Stimulated activated CD4-positive, alpha-beta T cell treated with anti-CD3 and anti-CD28 coated beads, Interleukin-1b, Interleukin-23, amount 100 ng/mL, for 1 hour (primary cell): ENCODE results near the gene FAM72C.
"Not testable (repeated sequence)": the region's sequence is repeated elsewhere in the genome, so short reads cannot be mapped to it uniquely, and the experiment has no call there.

ENCODE experiments used
- DNase-seq, 2 donors: peaks; one replicate each; pipeline ENCODE4 v3.0.0-alpha.2; 2020; ENCODE audit warnings: low read depth in 2 of 2

Gene FAM72C

DNA sequence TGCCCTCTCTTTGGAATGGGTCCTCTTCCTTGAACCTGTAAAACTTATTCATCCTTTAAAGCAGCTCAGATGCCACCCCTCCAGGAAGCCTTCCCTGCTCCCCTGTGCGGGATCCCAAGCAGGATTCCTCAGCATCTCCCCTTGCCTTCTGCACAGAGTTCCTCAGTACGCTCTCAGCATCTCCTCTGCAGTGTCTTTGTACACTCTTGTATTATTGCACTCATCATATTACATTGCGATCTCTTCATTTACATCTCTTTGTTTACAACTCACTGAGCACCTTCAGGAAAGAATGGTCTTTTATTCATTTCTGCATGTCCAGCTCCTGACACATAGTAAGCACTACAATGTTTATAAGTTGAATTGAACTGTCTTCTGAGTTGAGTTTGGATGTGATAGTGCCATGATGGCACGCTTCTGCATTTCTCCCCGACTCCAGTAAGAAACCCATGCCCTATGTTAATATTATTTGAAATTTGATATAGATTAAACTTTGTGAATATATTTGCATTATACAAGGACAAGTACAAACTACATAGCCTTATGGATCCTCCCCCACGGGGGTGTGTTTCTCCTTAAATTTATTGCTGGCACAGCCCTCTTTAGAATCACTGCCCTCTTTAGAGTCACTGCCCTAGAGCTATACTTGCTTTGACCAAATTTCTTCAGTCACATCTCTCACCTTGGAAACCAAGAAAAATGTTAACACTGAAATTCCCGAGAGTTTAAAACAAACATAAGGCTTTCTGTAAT lies 13.1 kb upstream of the FAM72C start:
- DNase-seq: not testable (repeated sequence)

DNA sequence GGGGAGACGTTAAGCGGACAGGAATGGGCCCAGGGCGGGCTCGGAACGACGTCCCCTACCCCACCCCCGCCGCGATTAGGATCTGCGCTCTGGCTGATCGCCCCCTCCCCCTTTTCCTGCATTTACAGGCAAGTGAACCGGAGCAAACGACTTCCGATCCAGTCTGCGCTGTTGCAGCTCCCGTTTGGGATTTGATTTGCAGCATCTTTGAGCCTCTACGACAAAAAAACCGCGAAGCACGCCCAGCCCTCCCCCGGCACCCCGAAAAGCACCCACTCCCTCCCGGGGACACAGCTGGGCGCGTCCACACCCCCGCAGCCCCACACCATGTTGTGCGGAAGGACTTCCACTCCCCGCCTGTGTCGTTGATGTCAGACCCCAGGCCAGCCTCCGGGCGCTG lies 2.6 kb upstream of the FAM72C start:
- DNase-seq: not testable (repeated sequence)

DNA sequence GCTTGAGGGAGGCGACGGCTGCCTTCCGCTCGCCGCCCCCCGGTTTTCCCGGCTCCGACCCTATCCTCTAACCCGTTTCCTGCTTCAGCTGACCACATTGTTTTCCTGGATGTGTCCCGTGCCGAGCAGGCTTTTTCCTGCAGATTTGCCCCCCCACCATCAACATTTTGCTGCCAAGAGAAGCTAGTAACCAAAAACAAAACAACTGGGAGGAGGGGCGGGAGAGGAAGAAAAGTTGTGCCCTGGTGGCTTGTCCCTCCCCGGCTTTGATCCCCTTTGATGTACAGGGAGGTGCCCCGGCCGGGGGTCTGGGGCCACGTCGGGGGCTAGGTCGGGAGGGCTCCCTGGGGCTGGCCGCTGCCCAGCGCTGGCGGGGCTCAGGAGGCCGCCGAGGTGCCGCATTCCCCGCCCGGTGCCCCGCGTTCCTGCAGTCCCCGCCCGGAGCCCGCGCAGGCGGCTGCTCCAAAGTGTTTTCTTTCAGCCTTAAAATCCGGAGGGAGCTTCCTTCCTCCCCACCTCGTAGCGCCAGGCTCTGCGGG lies 2.2 kb upstream of the FAM72C start:
- DNase-seq: not testable (repeated sequence)

DNA sequence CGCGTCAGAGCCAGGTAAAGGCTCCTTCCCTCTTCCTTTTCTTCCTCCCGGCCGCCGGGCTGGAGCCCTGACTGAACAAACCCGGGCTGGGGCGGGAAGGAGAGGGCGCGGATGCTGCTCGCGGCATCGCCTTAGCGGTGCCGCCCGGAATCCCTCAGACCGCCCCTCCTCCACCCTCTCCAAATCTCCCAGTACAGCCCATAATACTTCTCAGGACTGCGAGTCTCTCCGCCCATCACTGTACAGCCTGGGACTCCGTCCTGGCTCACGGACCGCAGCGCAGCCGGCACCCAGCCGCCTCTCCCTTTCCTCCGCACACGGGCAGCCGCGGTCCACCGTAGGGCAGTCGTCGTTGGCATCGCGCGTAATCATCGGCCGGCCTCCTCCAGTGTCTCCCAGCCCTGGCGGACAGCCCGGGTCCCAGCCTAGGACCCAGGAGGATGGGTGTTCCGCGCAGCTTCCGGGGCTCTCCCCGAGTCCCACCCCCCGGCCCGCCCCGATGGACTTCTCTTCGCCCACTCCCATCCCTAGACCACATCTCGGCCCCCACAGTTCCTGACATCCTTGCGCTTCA lies 1.1 kb upstream of the FAM72C start:
- not testable (repeated sequence) for DNase-seq

DNA sequence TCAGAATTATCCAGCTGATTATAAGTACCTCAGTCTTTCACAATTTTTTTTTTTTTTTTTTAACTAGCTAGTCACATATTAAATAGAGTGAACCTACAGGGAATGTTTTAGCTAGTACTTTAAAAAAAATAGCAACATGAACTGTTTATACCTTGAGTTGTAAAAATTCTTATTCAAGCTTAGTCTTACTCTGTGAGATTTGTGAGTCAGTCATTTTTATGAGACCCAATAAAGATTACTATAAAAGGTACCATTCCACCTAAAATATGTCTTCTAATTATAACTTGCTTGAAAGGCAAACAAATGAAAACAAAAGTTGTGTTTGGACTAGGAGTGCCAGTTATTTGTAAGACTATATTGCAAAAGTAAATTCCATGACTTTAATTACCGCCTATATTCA lies 5.9 kb downstream of the FAM72C start:
- DNase-seq: not testable (repeated sequence)

DNA sequence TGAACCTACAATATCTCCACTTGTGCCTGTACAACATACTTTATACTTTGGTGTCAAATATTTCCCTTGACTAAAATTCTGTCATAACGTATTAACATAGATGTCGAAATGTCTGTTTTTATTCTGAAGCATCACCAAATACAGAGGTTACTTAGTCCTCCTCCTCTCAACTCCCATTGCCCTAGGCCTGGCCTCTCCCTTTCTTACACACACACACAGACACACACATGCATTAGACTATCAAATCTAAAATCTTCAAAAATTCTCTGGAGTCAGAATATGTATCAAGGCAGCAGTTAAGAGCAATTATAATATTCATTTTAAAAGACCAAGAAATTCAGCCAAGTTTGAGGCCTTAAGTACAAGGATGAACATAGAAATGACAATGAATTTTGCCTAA lies 7.5 kb downstream of the FAM72C start:
- not testable (repeated sequence) for DNase-seq

DNA sequence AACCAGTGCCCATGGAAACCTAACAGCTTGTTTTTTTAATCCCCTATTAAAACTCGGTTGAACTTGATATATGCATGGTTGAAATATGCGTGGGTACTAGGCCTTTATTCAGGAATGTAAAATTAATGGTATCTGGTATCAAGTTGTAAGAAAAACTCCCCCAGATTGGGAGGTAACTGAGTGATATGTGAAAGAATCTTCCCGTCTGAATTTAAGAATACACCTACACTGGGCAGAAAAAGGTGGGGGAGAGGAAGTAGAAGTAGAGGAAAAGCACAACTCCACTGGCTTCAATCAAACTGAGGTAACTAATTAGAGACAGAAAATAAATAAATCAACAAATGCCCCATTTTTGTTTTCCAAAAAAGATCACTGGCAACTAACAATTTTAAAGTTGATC lies 15.9 kb downstream of the FAM72C start:
- not testable (repeated sequence) for DNase-seq

DNA sequence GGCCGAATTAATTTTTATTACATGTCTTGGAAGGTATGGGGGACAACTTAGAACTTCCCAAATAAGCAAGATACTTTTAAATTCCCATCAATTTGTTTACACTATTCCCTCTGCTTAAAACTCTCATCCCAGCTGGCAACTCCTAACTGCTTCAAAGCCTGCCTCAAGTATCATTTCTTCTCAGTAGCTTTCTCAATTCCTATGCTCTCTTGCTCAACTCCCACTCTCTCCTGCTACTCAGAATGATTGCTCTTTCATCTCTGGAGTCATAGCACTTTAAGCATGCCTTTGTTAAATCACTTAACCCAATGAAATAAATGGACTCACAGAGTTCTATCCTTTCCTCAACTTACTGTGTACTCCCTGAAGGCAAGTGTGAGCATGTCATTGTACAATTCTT lies 18.9 kb downstream of the FAM72C start:
- not testable (repeated sequence) for DNase-seq

DNA sequence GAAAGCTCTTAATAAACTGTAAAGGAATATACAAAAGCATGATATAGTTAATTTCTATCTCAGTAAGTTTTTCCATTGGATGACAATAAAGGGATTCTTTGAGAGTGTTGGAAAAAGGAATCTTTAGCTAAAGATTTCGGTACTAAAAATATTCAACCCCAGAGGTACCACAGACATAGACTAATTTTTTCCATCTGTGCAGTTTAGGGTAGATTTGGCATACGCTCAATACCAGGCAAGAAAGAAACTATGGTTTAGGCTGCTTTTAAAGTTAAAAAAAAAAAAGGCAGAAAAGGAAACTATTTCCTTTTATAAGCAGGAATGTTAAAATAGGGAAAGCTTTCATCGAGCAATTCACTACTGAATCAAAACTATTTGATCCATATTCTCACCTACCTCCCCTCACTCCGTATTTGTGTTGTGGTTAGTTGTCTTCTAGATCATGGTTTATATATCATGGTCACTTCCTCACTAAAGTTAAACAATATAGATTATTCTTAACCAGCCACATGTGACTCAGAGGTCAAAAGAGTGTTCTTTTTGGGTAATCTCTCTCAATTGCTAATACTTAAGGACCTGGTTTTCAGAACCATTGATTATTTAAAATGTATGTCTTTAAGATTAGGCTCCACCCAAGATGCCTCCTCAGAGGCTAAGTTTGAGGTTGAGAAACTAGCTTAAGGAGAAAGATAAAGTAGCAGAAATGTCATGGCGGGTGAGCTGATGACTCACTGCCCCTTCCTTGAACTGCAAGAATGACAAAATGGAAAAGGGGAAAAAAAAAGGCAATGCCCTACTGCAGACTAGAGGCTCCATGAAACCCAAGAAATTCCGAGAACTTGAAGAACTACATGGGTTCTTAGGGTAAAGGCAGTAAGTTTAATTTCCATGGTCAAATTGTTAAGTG lies 20.0 kb downstream of the FAM72C start:
- not testable (repeated sequence) for DNase-seq

DNA sequence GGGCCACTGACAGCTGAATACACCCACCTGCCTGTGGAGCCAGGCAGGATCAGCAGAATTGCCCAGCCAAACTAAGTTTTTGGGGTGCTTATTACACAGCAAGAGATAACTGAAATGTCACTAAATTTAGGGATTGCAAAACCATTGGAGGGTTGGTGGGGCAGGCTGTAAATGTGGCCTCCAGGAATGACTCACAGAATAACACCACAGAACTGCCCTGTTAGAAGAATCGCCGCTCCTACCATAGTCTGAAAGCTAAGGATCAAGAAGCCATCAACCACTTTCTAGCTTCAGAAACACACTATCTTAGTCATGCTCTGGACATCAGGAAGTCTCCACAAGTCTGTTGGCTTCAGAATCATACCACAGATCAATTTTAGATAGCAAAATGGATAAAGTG lies 24.0 kb downstream of the FAM72C start:
- DNase-seq: not testable (repeated sequence)

DNA sequence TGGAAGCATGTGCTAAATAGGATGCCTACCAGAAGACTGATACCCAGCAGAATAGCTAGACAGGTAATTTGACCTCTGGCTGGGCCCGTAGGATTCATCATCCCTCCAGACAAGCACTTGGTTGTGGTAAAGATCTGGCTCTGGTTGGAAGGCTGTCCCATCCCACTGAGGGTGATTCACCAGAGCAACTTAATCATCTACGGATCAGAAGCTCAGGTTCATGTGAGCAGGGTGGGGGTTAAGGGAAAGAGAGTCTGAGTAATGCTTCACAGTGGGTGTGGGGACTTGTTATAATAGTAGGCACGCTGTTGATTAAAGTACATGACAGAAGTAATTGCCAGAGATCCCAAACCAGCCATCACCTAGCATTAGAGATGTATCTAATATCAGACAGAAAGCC lies 26.5 kb downstream of the FAM72C start:
- DNase-seq: not testable (repeated sequence)

DNA sequence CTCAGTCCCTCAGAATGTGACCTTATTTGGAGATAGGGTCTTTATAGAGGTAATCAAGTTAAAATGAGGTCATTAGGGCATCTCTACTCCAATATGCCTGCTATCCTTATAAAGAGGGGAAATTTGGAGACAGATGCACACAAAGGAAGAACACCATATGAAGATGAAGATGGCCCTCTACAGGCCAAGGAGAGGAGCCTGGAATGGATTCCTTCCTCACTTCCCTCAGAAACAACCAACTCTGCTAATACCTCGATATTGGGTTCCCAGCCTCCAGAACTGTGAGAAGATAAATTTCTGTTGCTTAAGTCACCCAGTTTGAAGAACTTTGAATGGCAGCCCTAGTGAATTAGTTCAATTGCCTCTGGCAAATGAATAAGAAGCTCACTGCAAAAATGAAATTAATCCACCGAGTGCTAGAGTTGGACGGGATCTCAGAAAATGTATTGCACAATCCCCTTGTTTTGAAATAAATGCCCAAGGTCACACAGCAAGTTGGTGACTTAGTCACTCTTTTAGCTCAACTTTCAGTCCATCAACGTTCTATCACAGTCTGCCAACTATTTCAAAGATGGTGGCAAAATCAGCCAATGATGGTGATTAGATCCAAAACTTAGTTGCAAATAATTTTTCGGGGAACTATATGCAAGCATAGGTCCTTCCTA lies 27.1 kb downstream of the FAM72C start:
- not testable (repeated sequence) for DNase-seq

DNA sequence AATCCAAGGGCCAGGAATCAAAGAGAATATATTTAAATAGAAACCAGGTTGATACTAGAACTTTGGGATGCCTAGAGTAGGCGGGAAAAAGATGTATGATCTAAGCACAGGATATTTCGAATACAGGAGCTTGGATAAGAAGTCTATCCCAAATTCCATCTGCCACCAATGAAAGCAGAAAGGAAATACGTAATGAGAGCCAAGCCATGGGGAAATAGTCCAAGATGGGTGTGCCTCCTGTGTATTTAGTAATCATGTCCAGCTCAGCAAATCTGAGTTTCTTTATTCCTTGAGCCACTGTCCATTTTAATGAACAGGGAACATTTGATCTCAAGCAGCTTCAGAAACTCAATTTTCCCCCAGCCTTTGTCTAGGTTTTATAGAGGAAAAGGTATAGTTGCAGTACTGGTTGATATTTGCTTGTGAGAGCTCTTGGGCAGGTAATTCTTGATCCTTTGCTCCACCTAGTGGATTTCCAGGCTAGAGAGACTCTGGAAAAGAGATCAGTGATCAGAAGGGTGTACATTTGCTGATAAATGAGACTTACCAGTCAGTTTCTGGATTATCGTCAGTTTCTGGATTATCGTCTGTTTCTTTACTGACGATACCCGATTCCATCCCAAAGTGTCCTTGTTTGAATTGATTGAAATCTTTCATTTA lies 28.3 kb downstream of the FAM72C start:
- DNase-seq: not testable (repeated sequence)

DNA sequence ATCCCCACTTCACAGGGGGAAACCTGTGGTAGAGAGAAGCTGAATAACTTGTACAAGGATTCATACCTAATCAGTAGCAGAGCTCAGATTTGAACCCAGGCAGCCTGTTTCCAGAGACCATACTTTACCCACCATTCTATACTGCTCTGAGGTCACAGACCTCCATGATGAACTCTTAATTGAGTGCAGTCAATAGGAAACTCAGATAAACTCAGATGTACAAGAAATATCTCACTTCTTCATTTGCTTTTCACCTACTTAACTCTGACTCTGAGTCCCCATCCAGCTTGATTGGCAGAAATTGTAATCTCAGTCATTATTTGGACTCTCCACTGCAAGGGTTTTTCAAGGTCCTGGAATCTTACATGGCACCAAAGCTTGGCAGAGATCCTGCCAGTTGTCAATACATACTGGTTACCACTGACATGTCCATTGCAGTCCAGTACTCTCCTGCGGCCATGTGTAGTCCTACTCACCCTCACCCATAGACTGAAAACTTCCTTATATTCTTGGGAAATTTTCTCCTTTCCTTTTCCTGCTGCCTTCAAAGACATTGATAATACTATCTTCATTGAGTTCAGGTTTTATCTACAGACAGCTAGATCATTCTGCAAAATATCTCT lies 29.4 kb downstream of the FAM72C start:
- DNase-seq: not testable (repeated sequence)

DNA sequence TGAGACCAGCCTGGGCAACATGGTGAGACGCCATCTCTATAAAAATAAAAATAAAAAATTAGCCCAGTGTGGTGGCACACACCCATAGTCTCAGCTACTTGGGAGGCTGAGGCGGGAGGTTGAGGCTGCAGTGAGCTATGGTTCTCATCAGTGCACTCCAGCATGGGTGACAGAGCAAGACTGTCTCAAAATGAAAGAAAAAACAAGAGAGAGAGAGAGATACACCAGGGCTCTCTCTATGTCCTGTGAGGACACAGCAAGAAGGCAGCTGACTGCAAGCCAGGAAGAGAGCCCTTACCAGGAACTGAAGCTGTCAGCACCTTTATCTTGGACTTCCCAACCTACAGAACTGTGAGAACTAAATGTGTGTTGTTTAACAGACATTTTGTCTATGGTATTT lies 32.1 kb downstream of the FAM72C start:
- DNase-seq: not testable (repeated sequence)

DNA sequence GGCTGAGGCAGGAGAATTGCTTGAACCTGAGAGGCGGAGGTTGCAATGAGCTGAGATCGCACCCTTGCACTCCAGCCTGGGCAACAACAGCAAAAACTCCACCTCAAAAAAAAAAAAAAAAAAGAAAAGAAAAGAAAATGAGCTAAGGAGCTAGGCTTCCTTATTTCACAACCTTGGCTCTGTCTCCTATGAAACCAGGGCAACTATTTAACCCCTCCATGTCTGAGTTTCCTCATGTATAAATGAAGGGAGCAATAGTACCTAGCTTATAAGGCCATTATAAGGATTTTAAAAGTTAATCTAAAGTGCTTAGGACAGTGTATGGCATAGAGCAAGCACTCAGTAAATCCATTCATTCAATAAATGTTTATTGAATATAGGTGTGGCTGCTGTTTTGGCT lies 32.9 kb downstream of the FAM72C start:
- DNase-seq: not testable (repeated sequence)

DNA sequence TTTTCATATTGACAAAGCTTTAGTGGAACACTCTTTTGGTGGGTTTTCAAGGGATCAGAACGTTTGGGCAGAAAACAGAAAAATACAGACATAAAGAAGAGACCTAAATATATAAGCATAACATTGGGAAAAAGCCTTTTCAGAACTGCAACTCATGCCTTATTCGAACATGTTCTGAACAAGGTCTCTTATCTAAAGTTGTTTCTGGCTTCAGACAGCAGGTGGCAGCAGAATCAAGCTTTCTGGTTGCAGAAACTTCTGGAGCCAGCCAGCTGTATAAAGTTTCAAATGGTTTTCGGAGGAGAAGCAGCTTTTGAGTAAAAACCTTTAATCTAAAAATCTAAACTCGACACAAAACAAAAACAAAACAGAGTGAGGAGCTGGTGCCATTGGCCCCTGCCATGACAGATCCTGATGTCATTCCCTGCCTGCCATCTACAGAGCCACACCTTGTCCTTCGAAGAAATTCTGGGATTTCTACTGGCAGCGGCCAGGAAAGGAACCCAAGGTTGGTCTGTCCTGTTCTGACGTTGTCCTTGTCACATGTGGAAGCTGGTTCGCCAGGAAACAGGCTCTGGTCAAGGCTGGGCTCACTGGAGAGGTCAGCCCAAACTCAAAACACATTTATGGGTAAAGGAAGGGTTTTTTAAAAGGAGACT lies 35.2 kb downstream of the FAM72C start:
- DNase-seq: peak in 1 of 2 donors; percentile 14

DNA sequence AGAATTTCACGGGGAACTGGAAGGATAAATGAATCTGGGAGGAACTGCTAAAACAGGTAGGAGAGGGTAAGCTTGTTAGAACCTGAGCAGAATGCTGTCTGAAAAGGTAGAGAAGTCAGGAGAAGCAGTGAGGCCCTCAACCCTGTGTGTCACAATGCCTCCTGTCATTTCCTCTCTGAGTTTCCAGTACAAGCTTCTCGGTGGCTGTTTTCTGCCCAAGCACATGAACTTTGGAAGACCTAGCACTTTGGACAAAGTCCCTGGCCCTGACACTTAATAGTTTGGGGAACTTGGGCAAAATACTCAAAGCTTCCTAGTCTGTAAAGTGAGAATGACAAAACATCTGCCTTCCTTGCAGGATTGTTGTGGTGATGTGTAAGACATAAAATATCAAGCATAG lies 52.7 kb downstream of the FAM72C start:
- not testable (repeated sequence) for DNase-seq

DNA sequence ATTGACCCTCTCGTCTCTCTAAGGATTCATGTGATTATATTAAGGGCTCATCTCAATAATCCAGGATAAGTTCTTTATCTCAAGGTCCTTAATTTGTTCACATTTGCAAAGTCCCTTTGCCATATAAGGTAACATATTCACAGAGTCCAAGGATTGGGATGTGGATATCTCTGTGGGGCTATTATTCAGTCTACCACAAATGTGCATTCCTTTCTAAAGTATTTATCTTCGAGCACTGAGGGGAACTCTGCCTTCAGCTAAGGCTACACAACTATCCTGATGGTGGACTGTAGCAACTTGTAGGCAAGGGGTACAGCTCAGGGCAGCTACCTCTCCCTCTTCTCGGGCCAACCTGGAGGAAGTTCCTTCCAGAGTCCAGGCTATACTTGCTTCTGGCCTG lies 53.2 kb downstream of the FAM72C start:
- not testable (repeated sequence) for DNase-seq

DNA sequence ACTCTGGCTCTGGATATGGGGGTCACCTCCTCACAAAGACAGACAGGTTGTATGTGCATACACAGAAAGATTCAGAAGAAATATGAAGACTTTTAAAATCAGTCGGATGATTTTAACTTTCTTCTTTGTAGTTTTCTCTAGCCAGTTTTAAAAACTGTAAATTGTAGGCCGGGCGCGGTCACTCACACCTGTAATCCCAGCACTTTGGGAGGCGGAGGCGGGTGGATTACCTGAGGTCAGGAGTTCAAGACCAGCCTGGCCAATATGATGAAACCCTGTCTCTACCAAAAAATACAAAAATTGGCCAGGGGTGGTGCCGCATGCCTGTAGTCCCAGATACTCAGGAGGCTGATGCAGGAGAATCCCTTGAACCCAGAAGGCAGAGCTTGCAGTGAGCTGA lies 58.1 kb downstream of the FAM72C start:
- not testable (repeated sequence) for DNase-seq
